CD14-positive monocyte (primary cell): ENCODE measurements around the gene VSIR. TPM values are rescaled to one million over a fixed set of nuclear protein-coding genes. Genes with fewer than 3 reads are reported as not detected.

Source experiments
- DNase-seq, 3 donors: peaks; one replicate each; pipeline ENCODE4 v3.0.0-alpha.2; 2011 to 2022
- H2AFZ ChIP-seq: 2 replicates; pipeline ENCODE4 v1.6.0; 2012; ENCODE audit warnings: mild to moderate bottlenecking, low read depth, low read length, inconsistent platforms; ENCODE audit not compliant: insufficient read depth, poor library complexity, severe bottlenecking
- H3K27ac ChIP-seq, 2 donors: 1 replicate in 1 of 2; 2 replicates in 1 of 2; pipeline ENCODE4 v1.5.1; 2012 to 2013; ENCODE audit warnings: low read length in 2 of 2, control low read depth in 1 of 2, inconsistent platforms in 1 of 2, low read depth in 1 of 2, mild to moderate bottlenecking in 1 of 2
- H3K27me3 ChIP-seq, 2 donors: one replicate each; pipeline versions ENCODE4 v1.6.0 to v1.6.1; 2011 to 2013; ENCODE audit warnings: low read length in 2 of 2; ENCODE audit not compliant: control insufficient read depth in 2 of 2, insufficient read depth in 2 of 2
- H3K36me3 ChIP-seq, 2 donors: replicated peaks in 1 of 2; 1 replicate in 1 of 2; 2 replicates in 1 of 2; pipeline versions ENCODE4 v1.5.1 to v1.6.1; 2012 to 2013; ENCODE audit warnings: low read length in 2 of 2, control low read depth in 1 of 2, inconsistent platforms in 1 of 2, mild to moderate bottlenecking in 1 of 2; ENCODE audit not compliant: insufficient read depth in 2 of 2, control insufficient read depth in 1 of 2
- H3K4me1 ChIP-seq, 2 donors: 1 replicate in 1 of 2; 2 replicates in 1 of 2; pipeline versions ENCODE4 v1.5.1 to v1.6.1; 2012 to 2013; ENCODE audit warnings: low read length in 2 of 2, control low read depth in 1 of 2, inconsistent platforms in 1 of 2, mild to moderate bottlenecking in 1 of 2, moderate library complexity in 1 of 2; ENCODE audit not compliant: insufficient read depth in 2 of 2, control insufficient read depth in 1 of 2
- H3K4me2 ChIP-seq: replicated peaks from 2 replicates; pipeline ENCODE3; 2012; ENCODE audit warnings: low read length, moderate library complexity, mild to moderate bottlenecking; ENCODE audit not compliant: poor library complexity, severe bottlenecking; ENCODE audit errors: extremely low read depth
- H3K4me3 ChIP-seq, 3 experiments: fragments of 200-600 bp in 1 of 3; sonication (generic) in 1 of 3; replicated peaks in 1 of 3; 1 replicate in 2 of 3; 2 replicates in 1 of 3; pipeline ENCODE4 v1.5.1; 2011 to 2013; ENCODE audit warnings: low read length in 3 of 3, mild to moderate bottlenecking in 3 of 3, control low read depth in 2 of 3, low read depth in 2 of 3, inconsistent platforms in 1 of 3, moderate library complexity in 1 of 3
- H3K79me2 ChIP-seq: 2 replicates; pipeline ENCODE4 v1.6.0; 2012; ENCODE audit warnings: mild to moderate bottlenecking, control low read depth, inconsistent platforms, low read length, moderate library complexity; ENCODE audit not compliant: insufficient read depth
- H3K9ac ChIP-seq: 2 replicates; pipeline ENCODE4 v1.6.0; 2017; ENCODE audit warnings: low read length, mild to moderate bottlenecking; ENCODE audit not compliant: insufficient read depth, poor library complexity, severe bottlenecking
- H3K9me3 ChIP-seq, 2 donors: replicated peaks in 1 of 2; 1 replicate in 1 of 2; 2 replicates in 1 of 2; pipeline versions ENCODE4 v1.5.1 to v1.6.1; 2012 to 2013; ENCODE audit warnings: low read length in 2 of 2, control low read depth in 1 of 2; ENCODE audit not compliant: control insufficient read depth in 1 of 2, insufficient read depth in 1 of 2
- H4K20me1 ChIP-seq: 2 replicates; pipeline ENCODE4 v1.6.0; 2012; ENCODE audit warnings: mild to moderate bottlenecking, low read length, control low read depth, moderate library complexity; ENCODE audit not compliant: insufficient read depth
- H3K27ac Mint-ChIP-seq, 7 donors: one replicate each; pipeline ENCODE4 v1.8.0; 2020; ENCODE audit warnings: mild to moderate bottlenecking in 7 of 7, mixed read lengths in 7 of 7, moderate library complexity in 6 of 7, inconsistent platforms in 2 of 7
- H3K27me3 Mint-ChIP-seq, 3 donors: one replicate each; pipeline ENCODE4 v1.8.0; 2021 to 2022; ENCODE audit warnings: low read depth in 3 of 3, mild to moderate bottlenecking in 3 of 3, mixed read lengths in 3 of 3, moderate library complexity in 3 of 3, inconsistent platforms in 1 of 3
- H3K36me3 Mint-ChIP-seq, 2 donors: one replicate each; pipeline ENCODE4 v1.8.0; 2020; ENCODE audit warnings: mixed read lengths in 2 of 2, inconsistent platforms in 1 of 2, mild to moderate bottlenecking in 1 of 2
- H3K4me1 Mint-ChIP-seq: one replicate; pipeline ENCODE4 v1.8.0; 2020; ENCODE audit warnings: mild to moderate bottlenecking, mixed read lengths
- H3K4me3 Mint-ChIP-seq, 2 donors: one replicate each; pipeline ENCODE4 v1.8.0; 2020; ENCODE audit warnings: mild to moderate bottlenecking in 2 of 2, mixed read lengths in 2 of 2, moderate library complexity in 1 of 2
- H3K9me3 Mint-ChIP-seq, 7 donors: one replicate each; pipeline ENCODE4 v1.8.0; 2020 to 2022; ENCODE audit warnings: mixed read lengths in 7 of 7, mild to moderate bottlenecking in 6 of 7, moderate library complexity in 6 of 7, inconsistent platforms in 2 of 7
- WGBS: methylation state at CpG from one replicate; pipeline ENCODE4 v1.1.5; 2013; ENCODE audit warnings: missing lambda C conversion rate; ENCODE audit not compliant: insufficient coverage; 5-methylcytosine and 5-hydroxymethylcytosine counted together
- intact Hi-C, 2 donors: fragments of 100-400 bp; cut with micrococcal nuclease; formaldehyde crosslinking; loops; one replicate each; pipeline versions ENCODE4 v1.15.0 to v1.15.1; 2023
- polyA plus RNA-seq, 3 donors: library from polyadenylated mRNA; depleted of rRNA in 1 of 3; unstranded in 2 of 3; stranded (reverse) in 1 of 3; fragments of 300-500 nt in 2 of 3; fragments of >200 nt in 1 of 3; fragmentation: Illumina TruSeq in 2 of 3; gene quantifications; 1 replicate in 2 of 3; 2 replicates in 1 of 3; pipeline ENCODE4 v1.2.3, GENCODE V29; 2012 to 2021
- TF ChIP-seq, protein P1 (sequence below): fragments of 200-600 bp; IDR thresholded peaks from one replicate; pipeline ENCODE4 v1.8.0; 2022; ENCODE audit warnings: antibody characterized with exemption, mild to moderate bottlenecking

Gene VSIR
- polyA plus RNA-seq, 3 donors, result 635 to 1,133 (median 801) TPM

DNA sequence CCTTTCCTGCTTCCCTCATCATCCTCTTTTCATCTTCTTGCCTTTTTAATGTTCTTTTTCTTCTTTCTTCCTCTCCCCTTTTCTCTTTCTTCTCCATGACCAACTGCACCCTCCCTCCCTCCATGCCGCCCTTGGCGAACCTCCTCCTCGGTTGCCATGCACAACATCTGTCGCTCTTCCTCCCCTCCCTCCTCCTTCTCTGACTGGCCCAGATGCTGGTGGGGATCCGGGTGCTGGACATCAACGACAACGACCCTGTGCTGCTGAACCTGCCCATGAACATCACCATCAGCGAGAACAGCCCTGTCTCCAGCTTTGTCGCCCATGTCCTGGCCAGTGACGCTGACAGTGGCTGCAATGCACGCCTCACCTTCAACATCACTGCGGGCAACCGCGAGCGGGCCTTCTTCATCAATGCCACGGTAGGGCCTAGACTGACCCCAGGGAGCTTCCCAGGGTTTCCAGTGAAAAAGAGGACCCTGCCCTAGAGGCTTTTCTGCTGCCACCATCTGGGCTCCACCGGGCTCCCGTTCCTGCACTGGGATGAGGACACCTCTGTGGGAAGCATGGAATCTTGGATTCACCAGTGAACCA, 11.5 kb upstream of the VSIR start:
- H3K27ac Mint-ChIP-seq, result no peak overlapping the region
- WGBS, result 96% methylated on average over 18 of the region's 18 CpGs
- peaks cover 34 to 44% of the 10 kb centered on the region in 2 donors for H3K4me1 ChIP-seq
- H3K27ac ChIP-seq, result no peak overlapping the region
- H3K4me3 ChIP-seq, result no peak overlapping the region
- H3K27me3 ChIP-seq, result no peaks in the 10 kb centered on the region
- H3K4me2 ChIP-seq, result no peak overlapping the region
- H3K4me3 Mint-ChIP-seq, result no peak overlapping the region
- H3K4me1 Mint-ChIP-seq, result peaks cover 40% of the 10 kb centered on the region
- no peak for DNase-seq
- H3K79me2 ChIP-seq, result no peaks in the 10 kb centered on the region
- intact Hi-C loops, result no loop called here
- peaks cover 0 to under 1% (median 0%) of the 10 kb centered on the region in 7 donors for H3K9me3 Mint-ChIP-seq
- no peak overlapping the region for H2AFZ ChIP-seq
- no peak overlapping the region for H3K9ac ChIP-seq
- no peaks in the 10 kb centered on the region for H3K36me3 ChIP-seq
- peaks cover 2 to 9% (median 4%) of the 10 kb centered on the region in 3 donors for H3K27me3 Mint-ChIP-seq
- TF ChIP-seq, protein P1, sequence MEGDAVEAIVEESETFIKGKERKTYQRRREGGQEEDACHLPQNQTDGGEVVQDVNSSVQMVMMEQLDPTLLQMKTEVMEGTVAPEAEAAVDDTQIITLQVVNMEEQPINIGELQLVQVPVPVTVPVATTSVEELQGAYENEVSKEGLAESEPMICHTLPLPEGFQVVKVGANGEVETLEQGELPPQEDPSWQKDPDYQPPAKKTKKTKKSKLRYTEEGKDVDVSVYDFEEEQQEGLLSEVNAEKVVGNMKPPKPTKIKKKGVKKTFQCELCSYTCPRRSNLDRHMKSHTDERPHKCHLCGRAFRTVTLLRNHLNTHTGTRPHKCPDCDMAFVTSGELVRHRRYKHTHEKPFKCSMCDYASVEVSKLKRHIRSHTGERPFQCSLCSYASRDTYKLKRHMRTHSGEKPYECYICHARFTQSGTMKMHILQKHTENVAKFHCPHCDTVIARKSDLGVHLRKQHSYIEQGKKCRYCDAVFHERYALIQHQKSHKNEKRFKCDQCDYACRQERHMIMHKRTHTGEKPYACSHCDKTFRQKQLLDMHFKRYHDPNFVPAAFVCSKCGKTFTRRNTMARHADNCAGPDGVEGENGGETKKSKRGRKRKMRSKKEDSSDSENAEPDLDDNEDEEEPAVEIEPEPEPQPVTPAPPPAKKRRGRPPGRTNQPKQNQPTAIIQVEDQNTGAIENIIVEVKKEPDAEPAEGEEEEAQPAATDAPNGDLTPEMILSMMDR, result no peak
- peaks cover 2 to 8% of the 10 kb centered on the region in 2 donors for H3K36me3 Mint-ChIP-seq
- no peaks in the 10 kb centered on the region for H4K20me1 ChIP-seq
- no peaks in the 10 kb centered on the region for H3K9me3 ChIP-seq

DNA sequence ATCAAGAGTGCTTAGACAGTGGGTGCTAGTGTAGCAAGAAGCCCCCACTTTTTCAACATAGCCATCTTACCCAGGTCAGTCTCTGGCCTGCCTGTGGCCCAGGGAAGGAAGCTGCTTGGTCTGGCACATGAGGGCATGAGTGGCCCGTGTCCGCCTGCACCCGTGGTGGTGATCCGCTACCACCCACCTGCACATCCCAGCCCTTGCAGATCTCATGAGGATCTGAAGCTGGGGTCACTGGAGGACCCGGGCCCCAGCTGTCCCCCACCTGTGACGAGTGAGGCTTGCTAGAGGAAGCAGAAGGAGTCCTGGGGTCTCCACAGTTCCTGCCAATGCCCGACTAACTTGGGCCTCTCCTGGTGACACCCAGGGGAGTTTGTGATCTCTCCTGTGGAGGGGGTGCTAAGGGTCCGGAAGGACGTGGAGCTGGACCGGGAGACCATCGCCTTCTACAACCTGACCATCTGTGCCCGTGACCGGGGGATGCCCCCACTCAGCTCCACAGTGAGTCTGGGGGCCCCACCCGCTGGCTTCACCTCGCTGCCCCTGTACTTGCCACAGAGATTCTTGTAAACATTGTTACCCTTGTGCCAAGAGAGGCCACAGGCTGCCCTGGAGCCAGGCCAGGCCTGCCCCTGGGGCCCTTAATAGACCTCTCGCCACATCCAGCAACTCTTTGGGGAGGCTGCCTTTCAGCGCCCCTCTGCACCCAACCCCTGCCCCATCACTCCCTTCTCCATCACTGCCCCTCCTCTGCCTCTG, 10.8 kb upstream of the VSIR start:
- intact Hi-C loops, result no loop called here

More for the DNA sequence above, 10.8 kb upstream of the VSIR start:
- no peak overlapping the region for H3K9ac ChIP-seq
- H3K4me2 ChIP-seq, result no peak overlapping the region
- no peaks in the 10 kb centered on the region for H3K79me2 ChIP-seq
- no peak for DNase-seq
- peaks cover 47% of the 10 kb centered on the region for H3K4me1 Mint-ChIP-seq
- no peak overlapping the region for H3K27ac Mint-ChIP-seq
- H3K9me3 ChIP-seq, result no peaks in the 10 kb centered on the region
- peaks cover 2 to 8% of the 10 kb centered on the region in 2 donors for H3K36me3 Mint-ChIP-seq
- 86% methylated on average over 12 of the region's 17 CpGs for WGBS
- no peak overlapping the region for H3K4me3 ChIP-seq
- no peaks in the 10 kb centered on the region for H4K20me1 ChIP-seq
- no peak overlapping the region for H2AFZ ChIP-seq
- peaks cover 3 to 7% (median 4%) of the 10 kb centered on the region in 3 donors for H3K27me3 Mint-ChIP-seq
- H3K4me3 Mint-ChIP-seq, result no peak overlapping the region
- no peaks in the 10 kb centered on the region for H3K36me3 ChIP-seq
- H3K27ac ChIP-seq, result no peak overlapping the region
- TF ChIP-seq, protein P1, result no peak
- H3K9me3 Mint-ChIP-seq, result peaks cover 0 to 2% (median 0%) of the 10 kb centered on the region in 7 donors
- H3K4me1 ChIP-seq, result peaks cover 40 to 51% of the 10 kb centered on the region in 2 donors
- H3K27me3 ChIP-seq, result no peaks in the 10 kb centered on the region
